AG04450 (cell line): ENCODE results near the gene ANKRD10. TPM values are rescaled to one million over a fixed set of nuclear protein-coding genes. Genes with fewer than 3 reads are reported as not detected.

Source experiments
- CTCF ChIA-PET: fragments of 300-600, 350-600 bp; formaldehyde crosslinking; extraction: SDS; loops from one replicate; lab custom pipeline; 2022; ENCODE audit warnings: antibody characterized with exemption, inconsistent platforms; lab: Charles Lee
- POLR2A ChIA-PET: fragments of 350-600 bp; formaldehyde crosslinking; extraction: SDS; loops from one replicate; lab custom pipeline; 2021; ENCODE audit warnings: antibody characterized with exemption, inconsistent platforms; lab: Yijun Ruan, JAX
- DNase-seq: peaks from one replicate; pipeline ENCODE4 v3.0.0-alpha.2; 2011; ENCODE audit warnings: low read depth, low spot score
- H3K27ac ChIP-seq: one replicate; pipeline ENCODE4 v1.5.1; 2012; ENCODE audit warnings: low read depth, low read length, control low read depth
- H3K27me3 ChIP-seq: one replicate; pipeline ENCODE4 v1.6.0; 2012; ENCODE audit warnings: low read length; ENCODE audit not compliant: control insufficient read depth, insufficient read depth
- H3K4me3 ChIP-seq: 2 replicates; pipeline ENCODE4 v1.5.1; 2011; ENCODE audit warnings: mild to moderate bottlenecking, low read depth, low read length, control low read depth
- H3K9me3 ChIP-seq: 2 replicates; pipeline ENCODE4 v1.5.1; 2012; ENCODE audit warnings: low read length; ENCODE audit not compliant: control insufficient read depth, insufficient read depth
- polyA plus RNA-seq: library from polyadenylated mRNA; depleted of rRNA; stranded (reverse); fragments of >200 nt; gene quantifications from 2 replicates; pipeline ENCODE4 v1.2.3, GENCODE V29; 2011
- TF ChIP-seq, protein P1 (sequence below): IDR thresholded peaks from 2 replicates; pipeline ENCODE4 v1.5.1; 2011; ENCODE audit warnings: low read depth, low read length, control low read depth, inconsistent platforms

Gene ANKRD10
- polyA plus RNA-seq, 1 experiment = 105 TPM

DNA sequence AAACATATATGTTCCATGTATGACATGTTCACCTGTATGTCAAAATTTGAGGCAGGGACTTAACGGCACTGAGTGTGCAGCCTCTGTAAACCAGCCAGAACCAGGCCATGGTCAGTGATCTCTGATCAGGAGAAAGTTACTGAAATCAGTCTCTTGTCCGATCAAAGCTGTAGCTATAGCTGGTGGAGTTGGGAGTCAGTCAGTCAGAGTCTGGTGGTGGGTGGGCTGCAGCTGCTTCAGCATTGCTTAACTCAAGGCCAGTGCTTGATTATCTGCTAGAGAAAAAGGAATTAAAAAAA is 78.3 kb downstream of the ANKRD10 start:
- no peak for DNase-seq
- ChIA-PET POLR2A (no interaction called here), CTCF (no interaction called here)
- H3K9me3 ChIP-seq = peaks cover 3% of the 10 kb centered on the region
- H3K4me3 ChIP-seq = no peak overlapping the region
- TF ChIP-seq, protein P1, sequence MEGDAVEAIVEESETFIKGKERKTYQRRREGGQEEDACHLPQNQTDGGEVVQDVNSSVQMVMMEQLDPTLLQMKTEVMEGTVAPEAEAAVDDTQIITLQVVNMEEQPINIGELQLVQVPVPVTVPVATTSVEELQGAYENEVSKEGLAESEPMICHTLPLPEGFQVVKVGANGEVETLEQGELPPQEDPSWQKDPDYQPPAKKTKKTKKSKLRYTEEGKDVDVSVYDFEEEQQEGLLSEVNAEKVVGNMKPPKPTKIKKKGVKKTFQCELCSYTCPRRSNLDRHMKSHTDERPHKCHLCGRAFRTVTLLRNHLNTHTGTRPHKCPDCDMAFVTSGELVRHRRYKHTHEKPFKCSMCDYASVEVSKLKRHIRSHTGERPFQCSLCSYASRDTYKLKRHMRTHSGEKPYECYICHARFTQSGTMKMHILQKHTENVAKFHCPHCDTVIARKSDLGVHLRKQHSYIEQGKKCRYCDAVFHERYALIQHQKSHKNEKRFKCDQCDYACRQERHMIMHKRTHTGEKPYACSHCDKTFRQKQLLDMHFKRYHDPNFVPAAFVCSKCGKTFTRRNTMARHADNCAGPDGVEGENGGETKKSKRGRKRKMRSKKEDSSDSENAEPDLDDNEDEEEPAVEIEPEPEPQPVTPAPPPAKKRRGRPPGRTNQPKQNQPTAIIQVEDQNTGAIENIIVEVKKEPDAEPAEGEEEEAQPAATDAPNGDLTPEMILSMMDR = no peak
- H3K27me3 ChIP-seq = peaks cover 30% of the 10 kb centered on the region
- H3K27ac ChIP-seq = no peak overlapping the region

DNA sequence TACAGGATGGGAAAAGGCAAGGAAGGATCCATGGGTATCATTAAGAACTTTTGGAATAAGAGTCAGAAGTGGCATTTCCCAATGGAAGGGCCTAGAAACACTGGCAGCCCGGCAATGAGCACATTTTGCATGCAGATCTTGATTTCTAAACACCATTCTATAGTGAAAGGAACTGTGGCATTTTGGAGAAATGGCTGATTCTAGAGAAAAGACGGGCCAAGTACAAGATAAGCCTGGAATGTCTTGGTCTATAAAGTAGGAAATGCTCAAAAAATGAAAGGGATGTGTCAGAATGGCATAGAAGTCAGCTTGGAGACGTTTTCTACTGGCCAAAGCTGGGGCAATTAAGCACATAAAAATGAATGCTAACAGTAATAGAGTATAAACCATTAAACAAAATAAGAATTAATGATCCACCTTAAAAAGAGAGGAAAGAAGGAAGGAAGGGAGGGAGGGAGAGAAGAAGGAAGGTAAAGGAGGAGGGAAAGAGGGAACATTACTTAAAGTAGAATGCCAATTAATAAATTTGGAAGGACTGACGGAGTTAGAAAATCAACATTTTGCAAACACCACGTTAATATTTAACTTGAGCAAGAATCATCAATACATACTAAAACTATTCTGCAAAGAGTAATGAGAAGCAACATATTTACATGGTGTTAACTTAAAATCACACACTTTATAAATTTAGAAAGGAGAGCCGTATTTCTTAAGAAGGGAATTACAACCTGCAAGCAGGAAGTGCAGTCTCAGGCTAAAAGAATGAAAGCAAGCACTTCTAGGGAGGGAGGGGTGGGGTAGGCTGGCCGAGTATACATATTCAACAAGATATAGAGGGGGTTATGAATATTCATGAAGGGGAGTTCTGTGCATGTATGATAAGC is 78.9 kb downstream of the ANKRD10 start:
- DNase-seq = no peak
- no peaks in the 10 kb centered on the region; the same call in 1 of the 2 replicates for H3K9me3 ChIP-seq
- H3K27ac ChIP-seq = no peak overlapping the region
- no peak overlapping the region for H3K4me3 ChIP-seq
- TF ChIP-seq, protein P1 = no peak
- peaks cover 25% of the 10 kb centered on the region for H3K27me3 ChIP-seq
- ChIA-PET CTCF (no interaction called here), POLR2A (no interaction called here)

DNA sequence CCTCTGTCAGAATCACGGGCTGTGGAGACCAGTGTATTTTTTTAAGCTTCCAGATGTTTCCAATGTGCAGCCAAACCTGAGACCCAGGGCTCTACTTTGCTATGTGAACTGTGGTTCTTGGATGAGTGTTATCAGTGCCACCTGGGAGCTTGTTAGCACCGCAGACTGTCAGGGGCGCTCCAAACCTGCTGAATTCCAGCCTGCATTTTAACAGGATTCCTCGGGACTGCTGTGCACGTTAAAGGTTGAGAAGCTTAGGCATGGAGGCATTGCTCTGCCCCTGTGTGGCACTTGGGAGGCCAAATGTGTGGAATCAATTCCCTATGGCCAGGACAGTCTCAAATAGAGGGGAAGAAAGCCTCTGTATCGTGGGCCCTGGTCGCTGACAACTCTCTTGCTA is 80.3 kb downstream of the ANKRD10 start:
- Histone ChIP-seq H3K9me3 (no peaks in the 10 kb centered on the region; the same call in 1 of the 2 replicates), H3K27me3 (peaks cover 29% of the 10 kb centered on the region), H3K4me3 (no peak overlapping the region), H3K27ac (no peak overlapping the region)
- CTCF ChIA-PET = no interaction called here
- POLR2A ChIA-PET = no interaction called here
- no peak for DNase-seq
- TF ChIP-seq, protein P1 = no peak

DNA sequence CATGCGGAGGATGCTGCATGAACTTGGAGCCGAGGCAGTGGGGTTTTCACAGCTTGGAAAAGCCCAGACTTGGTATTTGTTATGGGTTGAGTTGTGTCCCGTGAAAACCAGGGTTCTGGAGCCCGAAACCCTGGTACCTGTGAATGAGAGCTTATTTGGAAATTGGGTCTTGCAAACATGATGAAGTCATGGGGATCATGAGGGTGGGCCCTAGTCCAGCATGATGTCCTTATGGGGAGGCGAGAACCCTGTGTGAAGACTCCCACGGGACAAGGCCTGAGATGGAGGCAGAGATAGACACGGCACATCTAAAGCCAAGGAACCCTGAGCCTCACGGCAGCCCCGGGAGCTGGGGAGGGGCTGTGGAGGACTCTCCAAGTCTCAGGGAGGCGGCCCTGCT is 82.3 kb downstream of the ANKRD10 start:
- Histone ChIP-seq H3K9me3 (no peaks in the 10 kb centered on the region; the same call in 1 of the 2 replicates), H3K4me3 (no peak overlapping the region), H3K27me3 (peaks cover 24% of the 10 kb centered on the region), H3K27ac (no peak overlapping the region)
- no peak for DNase-seq
- TF ChIP-seq, protein P1 = no peak
- ChIA-PET POLR2A (no interaction called here), CTCF (no interaction called here)

DNA sequence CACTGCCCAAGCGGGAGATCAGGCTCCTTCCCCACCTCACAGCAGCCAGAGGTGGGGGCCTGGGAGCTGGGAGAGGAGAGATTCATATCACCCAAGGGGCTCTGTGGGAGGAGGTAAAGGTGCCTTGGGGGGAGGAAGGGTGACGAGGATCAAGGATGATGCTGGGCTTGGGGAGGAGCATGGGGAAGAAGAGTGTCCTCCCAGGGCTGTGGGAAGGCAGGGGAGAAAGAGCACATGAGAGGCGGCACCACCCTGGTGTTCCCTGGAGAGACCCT is 82.7 kb downstream of the ANKRD10 start:
- Histone ChIP-seq H3K27me3 (peaks cover 24% of the 10 kb centered on the region), H3K4me3 (no peak overlapping the region), H3K9me3 (no peaks in the 10 kb centered on the region; the same call in 1 of the 2 replicates), H3K27ac (no peak overlapping the region)
- TF ChIP-seq, protein P1 = no peak
- ChIA-PET CTCF (no interaction called here), POLR2A (no interaction called here)
- no peak for DNase-seq
